HCT116 (cell line): ENCODE measurements around the gene PRKD2. TPM values are rescaled to one million over a fixed set of nuclear protein-coding genes. Genes with fewer than 3 reads are reported as not detected.

Experiments
- ATAC-seq: fragments of 200-7000 bp; cut with Tn5 transposase; 2 replicates; pipeline ENCODE4 v1.9.1; 2020; ENCODE audit warnings: mild to moderate bottlenecking, moderate library complexity
- BruUV-seq: library from RNA; stranded (reverse); fragments of 400-500 nt; replicated peaks from 2 replicates; lab custom pipeline; 2021; lab: Mats Ljungman, UMichigan
- CTCF ChIA-PET: fragments of 300-600 bp; sonication (Branson Sonifier 250); formaldehyde crosslinking; loops from one replicate; lab custom pipeline; 2021; ENCODE audit warnings: antibody characterized with exemption; lab: Charles Lee
- POLR2A ChIA-PET: fragments of 300-600, 350-600 bp; sonication (Branson Sonifier 250); formaldehyde crosslinking; loops from one replicate; lab custom pipeline; 2021; ENCODE audit warnings: antibody characterized with exemption; lab: Charles Lee
- RAD21 ChIA-PET, 2 experiments: fragments of 300-600 bp; sonication (Branson Sonifier 250); formaldehyde crosslinking; loops; one replicate each; lab custom pipeline; 2023; ENCODE audit warnings: low total read pairs in 2 of 2; ENCODE audit not compliant: uncharacterized antibody in 2 of 2, unreplicated experiment in 2 of 2, low non-redundant PET in 1 of 2; lab: Charles Lee
- DNase-seq: peaks from one replicate; pipeline ENCODE4 v3.0.0-alpha.2; 2010; ENCODE audit warnings: low read depth, low spot score
- H2AFZ ChIP-seq: fragments of 200-600 bp; shearing (Covaris generic), sonication (generic); 2 replicates; pipeline ENCODE4 v1.6.1; 2017; ENCODE audit warnings: low read depth, mixed run types, mixed read lengths, antibody characterized with exemption, low read length; ENCODE audit not compliant: poor library complexity, severe bottlenecking
- H3K27ac ChIP-seq: 2 replicates; pipeline ENCODE4 v1.5.1; 2012; ENCODE audit warnings: low read depth, low read length
- H3K27me3 ChIP-seq: fragments of 200-600 bp; sonication (generic); 2 replicates; pipeline ENCODE4 v1.6.1; 2016; ENCODE audit warnings: mixed run types, low read length, mixed read lengths; ENCODE audit not compliant: insufficient read depth
- H3K36me3 ChIP-seq, 2 experiments: fragments of 200-500 bp in 1 of 2; fragments of 200-600 bp in 1 of 2; sonication (Bioruptor generic) in 1 of 2; sonication (generic) in 1 of 2; 2 replicates each; pipeline versions ENCODE4 v1.5.1 to v1.6.1; 2014 to 2016; ENCODE audit warnings: low read length in 2 of 2, inconsistent platforms in 1 of 2, mixed read lengths in 1 of 2, mixed run types in 1 of 2; ENCODE audit not compliant: insufficient read depth in 2 of 2, control insufficient read depth in 1 of 2
- H3K4me1 ChIP-seq, 2 experiments: fragments of 200-600 bp in 1 of 2; sonication (generic) in 1 of 2; 2 replicates each; pipeline versions ENCODE4 v1.5.1 to v1.6.1; 2012 to 2017; ENCODE audit warnings: low read length in 2 of 2, inconsistent platforms in 1 of 2, mild to moderate bottlenecking in 1 of 2, mixed read lengths in 1 of 2, mixed run types in 1 of 2, moderate library complexity in 1 of 2; ENCODE audit not compliant: insufficient read depth in 2 of 2, control insufficient read depth in 1 of 2
- H3K4me2 ChIP-seq: fragments of 200-600 bp; sonication (generic); 2 replicates; pipeline ENCODE4 v1.6.1; 2017; ENCODE audit warnings: mixed run types, low read length, mixed read lengths
- H3K4me3 ChIP-seq, 2 experiments: fragments of 200-600 bp in 1 of 2; sonication (generic) in 1 of 2; replicated peaks in 1 of 2; 2 replicates each; pipeline ENCODE4 v1.5.1; 2011 to 2016; ENCODE audit warnings: low read length in 2 of 2, control low read depth in 1 of 2, low read depth in 1 of 2, mild to moderate bottlenecking in 1 of 2, mixed read lengths in 1 of 2, mixed run types in 1 of 2
- H3K79me2 ChIP-seq: fragments of 200-600 bp; sonication (generic); 2 replicates; pipeline ENCODE4 v1.6.1; 2017; ENCODE audit warnings: mild to moderate bottlenecking, mixed run types, low read length, moderate library complexity, mixed read lengths; ENCODE audit not compliant: insufficient read depth
- H3K9ac ChIP-seq: fragments of 200-600 bp; sonication (generic); 2 replicates; pipeline ENCODE4 v1.6.1; 2016; ENCODE audit warnings: low read length, mixed read lengths
- H3K9me2 ChIP-seq: fragments of 200-600 bp; sonication (generic), shearing (Covaris generic); 2 replicates; pipeline ENCODE4 v1.6.1; 2017; ENCODE audit warnings: mixed run types, mild to moderate bottlenecking, moderate library complexity; ENCODE audit not compliant: insufficient read depth
- H3K9me3 ChIP-seq, 2 experiments: fragments of 200-500 bp in 1 of 2; fragments of 200-600 bp in 1 of 2; sonication (Bioruptor generic) in 1 of 2; sonication (generic) in 1 of 2; 2 replicates each; pipeline ENCODE4 v1.6.1; 2014 to 2017; ENCODE audit warnings: low read length in 2 of 2, mixed read lengths in 2 of 2, inconsistent platforms in 1 of 2, low read depth in 1 of 2, mild to moderate bottlenecking in 1 of 2, mixed run types in 1 of 2, moderate library complexity in 1 of 2; ENCODE audit not compliant: control insufficient read depth in 1 of 2, insufficient read depth in 1 of 2
- H4K20me1 ChIP-seq: fragments of 200-600 bp; sonication (generic), shearing (Covaris generic); 2 replicates; pipeline ENCODE4 v1.6.1; 2017; ENCODE audit warnings: mixed run types, mild to moderate bottlenecking, moderate library complexity; ENCODE audit not compliant: insufficient read depth
- ATF3 ChIP-seq: IDR thresholded peaks from 2 replicates; pipeline ENCODE4 v1.6.1; 2012
- CBX3 ChIP-seq: IDR thresholded peaks from 2 replicates; pipeline ENCODE4 v1.6.1; 2012; ENCODE audit warnings: low read depth
- CEBPB ChIP-seq: IDR thresholded peaks from 2 replicates; pipeline ENCODE4 v1.6.1; 2012; ENCODE audit warnings: low read depth
- ELF1 ChIP-seq: IDR thresholded peaks from 2 replicates; pipeline ENCODE4 v1.6.1; 2012; ENCODE audit warnings: low read depth, borderline replicate concordance
- EZH2 ChIP-seq: fragments of 200-600 bp; sonication (generic); IDR thresholded peaks from 2 replicates; pipeline ENCODE4 v1.6.1; 2017; ENCODE audit warnings: antibody characterized with exemption, mixed run types
- EZH2phosphoT487 ChIP-seq: fragments of 200-600 bp; IDR thresholded peaks from 2 replicates; pipeline ENCODE4 v1.6.1; 2018; ENCODE audit warnings: antibody characterized with exemption, borderline replicate concordance
- JUND ChIP-seq: IDR thresholded peaks from 2 replicates; pipeline ENCODE4 v1.6.1; 2012
- POLR2A ChIP-seq: IDR thresholded peaks from 2 replicates; pipeline ENCODE4 v1.7.0; 2011; ENCODE audit warnings: borderline replicate concordance; ENCODE audit not compliant: insufficient read depth, insufficient read length; ENCODE audit errors: extremely low read depth
- POLR2AphosphoS5 ChIP-seq: IDR thresholded peaks from 2 replicates; pipeline ENCODE4 v1.6.1; 2011; ENCODE audit warnings: mild to moderate bottlenecking, low read depth, low read length, moderate library complexity
- RAD21 ChIP-seq: IDR thresholded peaks from 2 replicates; pipeline ENCODE4 v1.6.1; 2012; ENCODE audit warnings: low read depth, mild to moderate bottlenecking
- SRF ChIP-seq: IDR thresholded peaks from 2 replicates; pipeline ENCODE4 v1.6.1; 2012; ENCODE audit warnings: low read depth
- TCF7L2 ChIP-seq: IDR thresholded peaks from 2 replicates; pipeline ENCODE4 v1.7.0; 2011; ENCODE audit warnings: borderline replicate concordance, inconsistent platforms; ENCODE audit not compliant: insufficient read depth, insufficient read length; ENCODE audit errors: extremely low read depth
- YY1 ChIP-seq: IDR thresholded peaks from 2 replicates; pipeline ENCODE4 v1.6.1; 2011; ENCODE audit warnings: low read length, low read depth, moderate library complexity, mild to moderate bottlenecking; ENCODE audit not compliant: insufficient replicate concordance; ENCODE audit errors: extremely low read depth
- ZBTB33 ChIP-seq: IDR thresholded peaks from 2 replicates; pipeline ENCODE4 v1.6.1; 2011; ENCODE audit warnings: mild to moderate bottlenecking, low read length, moderate library complexity; ENCODE audit not compliant: insufficient replicate concordance; ENCODE audit errors: extremely low read depth
- ZFX ChIP-seq: fragments of 450-650 bp; IDR thresholded peaks from 2 replicates; pipeline ENCODE4 v1.6.1; 2017
- ZNF274 ChIP-seq: fragments of 200-500 bp; sonication (Bioruptor generic); IDR thresholded peaks from 2 replicates; pipeline ENCODE4 v1.6.1; 2014; ENCODE audit warnings: mild to moderate bottlenecking, low read depth, low read length, inconsistent platforms
- intact Hi-C: fragments of 100-400 bp; cut with micrococcal nuclease; formaldehyde crosslinking; loops from 2 replicates; pipeline ENCODE4 v1.10.0; 2022
- total RNA-seq: library from RNA; stranded (reverse); gene quantifications from one replicate; pipeline ENCODE4 v1.2.1, GENCODE V29; 2021; ENCODE audit not compliant: unreplicated experiment

The PRKD2 gene
- total RNA-seq, 1 experiment from 2014 or later = 73.5 TPM

GRCh38 chr19:46723471-46723870 is 6.6 kb upstream of the PRKD2 start:
- Histone ChIP-seq H3K4me1 (0 out of 4 replicates have a peak, but pooled peaks cover 0 to under 1% of the 10 kb centered on the region in 2 experiments), H3K27ac (no peak overlapping the region; the same call in 1 of the 2 replicates), H3K79me2 (peaks cover 21% of the 10 kb centered on the region; the same call in 1 of the 2 replicates), H3K27me3 (no peaks in the 10 kb centered on the region), H3K9me3 (no peaks in the 10 kb centered on the region), H3K4me2 (no peak overlapping the region), H3K4me3 (no peak overlapping the region), H2AFZ (no peak overlapping the region), H3K36me3 (peaks cover 43 to 75% of the 10 kb centered on the region in 2 experiments; a peak in 3 of 4 replicates), H3K9me2 (no peaks in the 10 kb centered on the region), H4K20me1 (no peaks in the 10 kb centered on the region; the same call in 1 of the 2 replicates), H3K9ac (no peak overlapping the region)
- intact Hi-C loops = loop anchor here (10.0 kb wide), 1 partner anchor 109 kb away; no protein-coding TSS in a partner anchor
- no peak for ATAC-seq
- ChIA-PET POLR2A (interaction anchor here (0.5 kb wide), 1 partner anchor 13 kb away, joined by 3 read pairs; no protein-coding TSS in a partner anchor), CTCF (interaction anchor here (0.7 kb wide), 1 partner anchor 77 kb away, joined by 3 read pairs; no protein-coding TSS in a partner anchor), RAD21 (no interaction called here)
- BruUV-seq = no TSS peak
- no peak for DNase-seq
- TF ChIP-seq POLR2AphosphoS5 (no peak), JUND (no peak), TCF7L2 (no peak), ELF1 (no peak), ZNF274 (no peak), POLR2A (no peak), CBX3 (no peak), ATF3 (no peak), EZH2phosphoT487 (no peak), RAD21 (no peak), SRF (no peak), CEBPB (no peak), YY1 (no peak), EZH2 (no peak), ZBTB33 (no peak), ZFX (no peak)
